GM19372 (cell line): ENCODE measurements around the gene KCNN1.
"Not testable (repeated sequence)": the region's sequence is repeated elsewhere in the genome, so short reads cannot be mapped to it uniquely, and the experiment has no call there.

ENCODE experiments used
- ATAC-seq: cut with Tn5 transposase; IDR thresholded peaks from one replicate; pipeline ENCODE4 v1.9.1; 2021; ENCODE audit warnings: mild to moderate bottlenecking, low read depth, moderate library complexity; ENCODE audit not compliant: unreplicated experiment

KCNN1 gene

GRCh38 chr19:17966550-17967256, at the start of gene KCNN1:
TSS of gene KCNN1 (plus strand) at chr19:17967107. CDS start at chr19:17973889, 6,782 bp downstream.
- no peak for ATAC-seq

DNA sequence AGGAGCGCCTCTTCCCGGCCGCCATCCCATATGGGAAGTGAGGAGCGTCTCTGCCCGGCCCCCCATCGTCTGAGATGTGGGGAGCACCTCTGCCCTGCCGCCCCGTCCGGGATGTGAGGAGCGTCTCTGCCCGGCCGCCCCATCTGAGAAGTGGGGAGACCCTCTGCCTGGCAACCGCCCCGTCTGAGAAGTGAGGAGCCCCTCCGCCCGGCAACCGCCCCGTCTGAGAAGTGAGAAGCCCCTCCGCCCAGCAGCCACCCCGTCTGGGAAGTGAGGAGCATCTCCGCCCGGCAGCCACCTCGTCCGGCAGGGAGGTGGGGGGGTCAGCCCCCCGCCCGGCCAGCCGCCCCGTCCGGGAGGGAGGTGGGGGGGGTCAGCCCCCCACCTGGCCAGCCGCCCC, 48.8 kb upstream of the KCNN1 start:
- not testable (repeated sequence) for ATAC-seq

GRCh38 chr19:17919122-17919521, 47.8 kb upstream of the KCNN1 start:
- ATAC-seq: not testable (repeated sequence)

DNA sequence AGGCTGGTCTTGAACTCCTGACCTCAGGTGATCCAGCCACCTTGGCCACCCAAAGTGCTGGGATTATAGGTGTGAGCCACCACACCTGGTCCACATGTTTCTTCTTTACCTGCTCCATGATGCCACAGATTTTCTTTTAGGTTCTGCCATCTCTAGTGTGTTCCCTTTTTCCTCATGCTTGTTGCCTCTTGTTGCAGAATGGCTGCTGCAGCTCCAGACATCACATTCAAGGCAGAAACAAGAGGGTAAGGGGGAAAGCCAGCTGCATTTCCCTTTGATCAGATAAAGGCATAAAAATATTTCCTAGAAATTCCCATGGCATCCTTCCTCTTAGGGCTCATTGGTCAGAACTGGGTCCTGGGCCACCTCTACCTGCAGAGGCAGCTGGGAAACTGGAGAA, 46.4 kb upstream of the KCNN1 start:
- no peak for ATAC-seq

- no peak for ATAC-seq
These were observed 44.8 kb upstream of the KCNN1 start for GRCh38 chr19:17922138-17922537.

GRCh38 chr19:17926044-17926443, 40.9 kb upstream of the KCNN1 start:
- no peak for ATAC-seq

GRCh38 chr19:17929056-17929455, 37.9 kb upstream of the KCNN1 start:
- no peak for ATAC-seq

- ATAC-seq: no peak
These were observed 35.2 kb upstream of the KCNN1 start for GRCh38 chr19:17931532-17932191.

DNA sequence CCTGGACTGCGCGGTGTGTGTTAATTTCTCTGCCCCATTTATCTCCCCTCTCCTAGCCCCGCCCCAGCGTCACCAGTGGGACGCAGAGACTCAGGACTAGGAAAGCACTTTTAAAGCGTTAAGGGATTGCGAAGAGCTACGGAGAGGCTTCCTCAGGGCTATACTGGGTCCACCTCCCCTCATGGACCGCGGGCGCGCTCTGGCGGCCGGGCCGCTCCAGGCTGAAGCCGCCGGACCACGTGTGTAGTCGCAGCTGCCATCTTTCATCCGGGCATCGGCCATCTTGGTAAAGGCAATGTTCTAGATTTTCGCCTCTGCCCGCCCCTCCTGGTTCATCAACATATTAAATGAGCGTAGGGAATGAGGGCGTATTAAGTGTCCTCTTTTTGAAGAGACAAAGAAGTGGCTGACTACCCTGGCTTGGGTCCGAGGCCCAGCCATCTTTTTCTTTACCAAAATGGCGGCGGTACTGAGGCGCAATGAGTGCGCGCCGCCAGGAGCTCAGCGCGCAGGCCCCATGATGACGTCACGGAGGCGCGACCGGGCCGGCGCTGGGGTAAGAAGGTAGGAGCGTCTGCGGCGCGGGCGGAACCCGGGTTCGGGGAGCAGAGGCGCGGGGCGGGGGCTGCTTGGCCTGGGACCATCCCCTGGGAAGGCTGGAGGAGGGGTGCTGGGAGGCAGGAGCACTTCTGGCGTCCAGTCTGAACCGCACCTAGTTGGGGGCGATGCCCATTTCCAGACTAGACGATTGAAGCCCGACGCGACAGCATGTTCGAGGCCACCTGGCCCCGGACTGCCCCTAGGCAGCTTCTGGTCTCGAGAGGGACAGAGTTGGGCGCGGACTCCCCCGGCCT, 34.2 kb upstream of the KCNN1 start, which contains the start of gene CCDC124:
Gene CCDC124, plus strand, starts transcription at position 531 of the 854 bp plus-strand sequence. CDS start 3,406 bp downstream, outside the sequence.
- ATAC-seq: peak; percentile 82

DNA sequence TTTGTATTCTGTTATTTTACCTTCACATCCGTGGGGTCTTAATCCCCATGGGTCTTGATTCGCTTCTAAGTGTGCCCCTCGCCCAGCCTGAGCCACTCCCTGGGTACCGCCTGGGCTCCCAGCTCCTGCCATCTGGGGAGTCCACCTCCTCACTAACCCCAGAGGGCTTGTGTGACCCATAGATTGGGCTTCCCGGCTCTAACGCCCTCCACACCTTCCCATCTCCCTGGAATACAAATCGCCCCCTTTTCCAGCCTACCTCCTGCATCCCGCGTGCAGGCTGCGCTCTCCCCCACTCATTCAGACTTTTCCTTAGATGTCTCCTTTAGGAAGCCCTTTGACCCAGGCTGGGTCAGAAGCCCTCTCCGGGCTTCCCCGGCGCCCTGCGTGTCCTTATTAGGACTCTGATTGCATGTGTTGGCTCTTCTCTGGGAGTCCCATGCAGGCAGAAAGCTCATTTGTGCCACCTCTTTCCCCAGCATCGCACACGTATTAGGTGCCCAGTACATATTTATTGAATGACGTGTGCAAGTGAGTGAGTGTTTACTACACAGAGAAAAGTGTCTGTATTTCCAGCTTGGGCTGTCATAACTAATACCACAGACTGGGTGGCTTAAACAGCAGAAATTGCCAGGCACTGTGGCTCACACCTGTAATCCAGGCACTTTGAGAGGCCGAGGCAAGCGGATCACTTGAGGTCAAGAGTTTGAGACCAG, 33.3 kb upstream of the KCNN1 start:
- no peak for ATAC-seq

GRCh38 chr19:17936379-17936778, 30.5 kb upstream of the KCNN1 start:
- ATAC-seq: no peak

DNA sequence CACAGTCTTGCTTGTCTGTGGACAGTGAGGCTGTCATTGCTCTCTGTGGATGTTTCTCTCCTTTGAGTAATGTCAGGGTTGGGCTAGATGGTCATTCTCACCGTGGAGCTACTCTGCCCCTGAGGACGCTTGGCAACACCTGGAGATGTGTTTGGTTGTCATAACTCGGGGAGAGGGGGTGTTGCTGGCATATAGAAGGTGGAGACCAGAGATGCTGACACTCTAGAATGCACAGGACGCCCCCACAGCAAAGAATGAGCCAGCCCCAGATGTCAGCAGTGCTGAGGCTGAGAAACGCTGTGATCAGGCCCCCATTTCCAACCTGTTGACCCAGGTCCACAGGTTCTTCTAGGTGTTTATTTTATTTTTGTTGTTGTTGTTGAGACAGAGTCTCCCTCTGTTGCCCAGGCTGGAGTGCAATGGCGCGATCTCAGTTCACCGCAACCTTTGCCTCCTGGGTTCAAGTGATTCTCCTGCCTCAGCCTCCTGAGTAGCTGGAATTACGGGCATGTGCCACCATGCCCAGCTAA, 29.5 kb upstream of the KCNN1 start:
- no peak for ATAC-seq

DNA sequence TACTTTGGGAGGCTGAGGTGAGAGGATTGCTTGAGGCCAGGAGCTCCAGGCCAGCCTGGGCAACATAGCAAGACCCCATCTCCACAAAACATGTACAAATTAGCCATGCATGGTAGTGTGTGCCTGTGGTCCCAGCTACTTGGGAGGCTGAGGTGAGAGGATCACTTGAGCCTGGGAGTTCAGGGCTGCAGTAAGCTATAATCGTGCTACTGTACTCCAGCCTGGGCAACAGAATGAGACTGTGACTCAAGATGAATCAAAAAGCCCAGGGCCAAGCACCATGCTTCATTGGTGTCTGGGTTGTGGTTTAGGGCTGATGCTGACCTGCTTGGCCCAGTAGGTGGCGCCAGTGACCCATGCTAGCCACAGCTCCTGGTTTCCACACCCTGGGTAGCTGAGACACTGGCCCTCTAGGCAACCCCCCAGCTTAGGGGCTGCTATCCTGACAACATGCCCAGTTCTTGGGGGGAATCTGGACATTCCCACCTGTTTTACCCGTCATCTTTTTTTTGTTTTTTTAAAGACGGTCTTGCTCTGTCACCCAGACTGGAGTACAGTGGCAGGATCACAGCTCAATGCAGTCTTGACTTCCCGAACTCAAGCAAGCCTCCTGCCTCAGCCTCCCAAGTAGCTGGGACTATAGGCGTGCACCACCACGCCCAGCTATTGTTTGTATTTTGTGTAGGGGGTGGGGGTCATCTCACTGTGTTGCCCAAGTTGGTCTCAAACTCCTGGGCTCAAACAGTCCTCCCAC, 28.6 kb upstream of the KCNN1 start:
- ATAC-seq: no peak

DNA sequence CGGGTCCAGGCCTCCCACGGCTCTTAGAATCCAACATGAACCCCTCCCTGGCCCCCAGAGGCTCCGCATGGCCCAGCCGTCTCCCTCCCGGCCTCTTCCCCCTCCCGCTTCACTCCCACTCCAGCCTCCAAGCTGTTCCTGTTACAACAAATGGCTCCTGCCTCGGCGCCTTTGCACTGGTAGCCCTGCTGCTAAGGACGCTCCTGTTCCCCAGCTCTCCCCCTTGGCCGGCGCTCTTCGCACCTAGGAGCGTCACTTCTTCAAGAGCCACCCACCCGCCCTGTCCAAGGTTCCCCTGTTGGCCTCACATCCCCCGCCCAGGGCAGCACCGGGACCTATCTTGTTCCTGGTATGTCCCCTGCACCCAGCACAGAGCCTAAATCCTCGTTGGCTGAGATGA, 24.7 kb upstream of the KCNN1 start:
- ATAC-seq: no peak

GRCh38 chr19:17942582-17943273, 24.2 kb upstream of the KCNN1 start:
- no peak for ATAC-seq

- no peak for ATAC-seq
These were observed 23.4 kb upstream of the KCNN1 start for GRCh38 chr19:17943274-17944221.

- ATAC-seq: no peak
These were observed 22.6 kb upstream of the KCNN1 start for GRCh38 chr19:17944301-17944700.
